Activated naive CD8-positive, alpha-beta T cell treated with anti-CD3 and anti-CD28 coated beads, Interleukin-2, amount 50 U/mL, for 24 hours (primary cell): ENCODE data around the gene WNT3A.

Experiments used
- ATAC-seq: fragments of 150-1000 bp; cut with Tn5 transposase; one replicate; pipeline ENCODE4 v1.10.0; 2021
- DNase-seq: peaks from one replicate; pipeline ENCODE4 v3.0.0; 2021
- H3K27ac Mint-ChIP-seq: one replicate; pipeline ENCODE4 v1.8.0; 2021; ENCODE audit warnings: mild to moderate bottlenecking, mixed read lengths
- H3K27me3 Mint-ChIP-seq: one replicate; pipeline ENCODE4 v1.8.0; 2021; ENCODE audit warnings: mixed read lengths
- H3K36me3 Mint-ChIP-seq: one replicate; pipeline ENCODE4 v1.8.0; 2021; ENCODE audit warnings: low read depth, mixed read lengths
- H3K4me1 Mint-ChIP-seq: one replicate; pipeline ENCODE4 v1.8.0; 2021; ENCODE audit warnings: mixed read lengths
- H3K4me3 Mint-ChIP-seq: one replicate; pipeline ENCODE4 v1.8.0; 2021; ENCODE audit warnings: mild to moderate bottlenecking, moderate library complexity, mixed read lengths
- H3K9me3 Mint-ChIP-seq: one replicate; pipeline ENCODE4 v1.8.0; 2021; ENCODE audit warnings: mixed read lengths

The WNT3A gene

DNA sequence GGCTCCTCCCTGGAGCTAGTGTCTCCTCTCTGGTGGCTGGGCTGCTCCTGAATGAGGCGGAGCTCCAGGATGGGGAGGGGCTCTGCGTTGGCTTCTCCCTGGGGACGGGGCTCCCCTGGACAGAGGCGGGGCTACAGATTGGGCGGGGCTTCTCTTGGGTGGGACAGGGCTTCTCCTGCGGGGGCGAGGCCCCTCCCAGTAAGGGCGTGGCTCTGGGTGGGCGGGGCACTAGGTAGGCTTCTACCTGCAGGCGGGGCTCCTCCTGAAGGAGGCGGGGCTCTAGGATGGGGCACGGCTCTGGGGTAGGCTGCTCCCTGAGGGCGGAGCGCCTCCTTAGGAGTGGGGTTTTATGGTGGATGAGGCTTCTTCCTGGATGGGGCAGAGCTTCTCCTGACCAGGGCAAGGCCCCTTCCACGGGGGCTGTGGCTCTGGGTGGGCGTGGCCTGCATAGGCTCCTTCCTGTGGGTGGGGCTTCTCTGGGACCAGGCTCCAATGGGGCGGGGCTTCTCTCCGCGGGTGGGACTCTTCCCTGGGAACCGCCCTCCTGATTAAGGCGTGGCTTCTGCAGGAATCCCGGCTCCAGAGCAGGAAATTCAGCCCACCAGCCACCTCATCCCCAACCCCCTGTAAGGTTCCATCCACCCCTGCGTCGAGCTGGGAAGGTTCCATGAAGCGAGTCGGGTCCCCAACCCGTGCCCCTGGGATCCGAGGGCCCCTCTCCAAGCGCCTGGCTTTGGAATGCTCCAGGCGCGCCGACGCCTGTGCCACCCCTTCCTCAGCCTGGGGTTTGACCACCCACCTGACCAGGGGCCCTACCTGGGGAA is 53.0 kb downstream of the WNT3A start:
- Mint-ChIP-seq H3K27me3 (peaks cover 33% of the 10 kb centered on the region), H3K36me3 (no peaks in the 10 kb centered on the region), H3K4me3 (peak overlapping the region; percentile 29), H3K27ac (no peak overlapping the region), H3K4me1 (no peaks in the 10 kb centered on the region), H3K9me3 (no peaks in the 10 kb centered on the region)
- ATAC-seq (peak; percentile 47), DNase-seq (peak; percentile 78)

DNA sequence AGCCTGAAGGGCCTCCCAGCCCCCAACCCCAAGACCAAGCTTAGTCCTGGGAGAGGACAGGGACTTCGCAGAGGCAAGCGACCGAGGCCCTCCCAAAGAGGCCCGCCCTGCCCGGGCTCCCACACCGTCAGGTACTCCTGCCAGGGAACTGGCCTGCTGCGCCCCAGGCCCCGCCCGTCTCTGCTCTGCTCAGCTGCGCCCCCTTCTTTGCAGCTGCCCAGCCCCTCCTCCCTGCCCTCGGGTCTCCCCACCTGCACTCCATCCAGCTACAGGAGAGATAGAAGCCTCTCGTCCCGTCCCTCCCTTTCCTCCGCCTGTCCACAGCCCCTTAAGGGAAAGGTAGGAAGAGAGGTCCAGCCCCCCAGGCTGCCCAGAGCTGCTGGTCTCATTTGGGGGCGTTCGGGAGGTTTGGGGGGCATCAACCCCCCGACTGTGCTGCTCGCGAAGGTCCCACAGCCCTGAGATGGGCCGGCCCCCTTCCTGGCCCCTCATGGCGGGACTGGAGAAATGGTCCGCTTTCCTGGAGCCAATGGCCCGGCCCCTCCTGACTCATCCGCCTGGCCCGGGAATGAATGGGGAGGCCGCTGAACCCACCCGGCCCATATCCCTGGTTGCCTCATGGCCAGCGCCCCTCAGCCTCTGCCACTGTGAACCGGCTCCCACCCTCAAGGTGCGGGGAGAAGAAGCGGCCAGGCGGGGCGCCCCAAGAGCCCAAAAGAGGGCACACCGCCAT is 53.8 kb downstream of the WNT3A start:
- H3K4me3 Mint-ChIP-seq = no peak overlapping the region
- H3K27ac Mint-ChIP-seq = no peak overlapping the region
- H3K4me1 Mint-ChIP-seq = no peaks in the 10 kb centered on the region
- no peak for DNase-seq
- H3K27me3 Mint-ChIP-seq = peaks cover 33% of the 10 kb centered on the region
- H3K9me3 Mint-ChIP-seq = no peaks in the 10 kb centered on the region
- H3K36me3 Mint-ChIP-seq = no peaks in the 10 kb centered on the region
- no peak for ATAC-seq

DNA sequence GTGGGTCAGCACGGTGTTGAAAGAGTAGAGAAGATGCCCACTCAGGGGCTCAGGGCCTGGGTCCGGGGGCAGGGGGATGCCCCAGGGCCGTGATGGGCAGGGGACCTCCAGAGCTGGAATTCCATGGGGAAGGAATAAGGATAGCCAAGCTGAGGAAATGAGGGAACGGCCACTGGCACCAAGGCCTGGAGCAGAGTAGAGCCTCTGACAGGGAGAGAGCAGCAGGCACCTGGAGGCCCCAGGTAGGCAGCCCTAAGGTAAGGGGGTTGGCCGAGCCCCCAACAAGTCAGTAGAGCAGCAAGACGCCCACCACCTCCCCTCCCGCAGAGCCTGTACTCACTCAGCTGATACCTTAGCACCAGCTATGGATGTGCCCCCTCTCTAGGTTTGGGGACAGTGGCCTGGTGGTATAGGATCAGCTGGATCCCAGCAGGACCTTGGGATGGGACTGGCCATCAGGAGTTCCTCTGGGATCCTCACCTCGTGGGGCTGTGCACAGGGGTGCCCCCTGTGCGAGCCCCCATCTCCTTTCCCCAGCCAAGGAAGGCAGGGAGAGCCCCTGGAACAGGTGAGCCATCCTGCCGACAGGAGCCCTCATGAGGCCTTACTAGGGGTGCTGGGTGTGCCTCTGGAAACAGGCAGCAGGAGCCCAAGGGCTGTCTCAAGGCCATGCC is 54.8 kb downstream of the WNT3A start:
- H3K36me3 Mint-ChIP-seq = no peaks in the 10 kb centered on the region
- H3K27ac Mint-ChIP-seq = no peak overlapping the region
- no peaks in the 10 kb centered on the region for H3K9me3 Mint-ChIP-seq
- ATAC-seq = no peak
- H3K27me3 Mint-ChIP-seq = peaks cover 32% of the 10 kb centered on the region
- no peak overlapping the region for H3K4me3 Mint-ChIP-seq
- DNase-seq = no peak
- H3K4me1 Mint-ChIP-seq = no peaks in the 10 kb centered on the region

DNA sequence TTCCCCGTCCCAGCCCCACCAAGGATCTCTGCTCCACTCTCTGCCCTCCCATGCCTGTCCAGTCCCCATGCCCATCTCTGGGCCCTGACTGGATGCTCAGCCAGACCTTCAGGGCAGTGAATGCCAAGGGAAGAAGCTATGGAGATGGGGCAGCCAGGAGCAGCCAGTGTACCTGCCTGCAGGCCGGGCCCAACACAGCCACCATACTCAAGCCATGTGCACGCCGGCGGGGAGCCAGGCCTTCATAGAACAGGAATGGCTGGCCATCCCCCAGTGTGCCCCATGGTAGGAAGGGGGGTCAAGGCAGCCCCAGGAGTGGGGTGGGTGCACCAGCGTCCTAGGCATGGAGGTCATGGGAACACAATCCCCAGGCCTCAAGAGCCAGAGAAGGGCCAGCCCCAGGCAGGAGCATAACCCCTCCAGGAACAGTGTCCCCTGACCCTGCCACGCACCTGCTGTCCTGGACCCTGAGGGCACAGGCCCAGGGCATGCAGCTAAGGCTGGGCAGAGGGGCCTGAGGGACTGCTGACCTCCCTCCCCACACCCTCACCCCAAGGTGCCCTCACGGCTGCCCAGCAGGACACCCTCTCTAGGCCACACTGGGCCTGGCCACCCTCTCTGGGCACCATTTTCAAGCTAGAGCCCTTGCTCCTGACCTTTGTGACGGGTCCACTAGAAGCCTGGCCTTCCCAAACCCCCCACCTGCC is 55.4 kb downstream of the WNT3A start:
- H3K27ac Mint-ChIP-seq = no peak overlapping the region
- DNase-seq (no peak), ATAC-seq (no peak)
- no peaks in the 10 kb centered on the region for H3K4me1 Mint-ChIP-seq
- no peaks in the 10 kb centered on the region for H3K9me3 Mint-ChIP-seq
- H3K27me3 Mint-ChIP-seq = peaks cover 31% of the 10 kb centered on the region
- H3K4me3 Mint-ChIP-seq = no peak overlapping the region
- H3K36me3 Mint-ChIP-seq = no peaks in the 10 kb centered on the region

DNA sequence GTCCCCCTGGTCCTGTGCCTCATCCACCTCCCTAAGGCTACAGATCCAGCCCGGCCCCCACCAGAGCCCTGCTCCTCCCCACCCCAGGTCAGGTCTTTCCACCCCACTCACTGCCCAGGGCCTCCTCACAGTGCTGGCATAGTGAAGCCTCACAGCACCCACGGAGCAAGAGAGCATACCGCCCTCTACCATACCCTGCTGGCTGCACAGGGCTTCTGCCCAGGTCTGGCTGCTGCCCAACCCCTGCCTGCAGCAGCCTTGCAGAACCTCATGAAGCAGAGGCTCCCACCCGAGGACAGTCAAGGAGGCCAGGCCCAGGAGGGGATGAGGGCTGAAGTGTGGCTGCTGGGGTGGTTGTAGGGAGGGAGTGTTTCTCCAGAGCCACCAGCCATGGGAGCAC is 56.0 kb downstream of the WNT3A start:
- H3K4me3 Mint-ChIP-seq = no peak overlapping the region
- no peaks in the 10 kb centered on the region for H3K36me3 Mint-ChIP-seq
- ATAC-seq = no peak
- H3K27ac Mint-ChIP-seq = no peak overlapping the region
- peaks cover 28% of the 10 kb centered on the region for H3K27me3 Mint-ChIP-seq
- H3K4me1 Mint-ChIP-seq = no peaks in the 10 kb centered on the region
- no peak for DNase-seq
- no peaks in the 10 kb centered on the region for H3K9me3 Mint-ChIP-seq

DNA sequence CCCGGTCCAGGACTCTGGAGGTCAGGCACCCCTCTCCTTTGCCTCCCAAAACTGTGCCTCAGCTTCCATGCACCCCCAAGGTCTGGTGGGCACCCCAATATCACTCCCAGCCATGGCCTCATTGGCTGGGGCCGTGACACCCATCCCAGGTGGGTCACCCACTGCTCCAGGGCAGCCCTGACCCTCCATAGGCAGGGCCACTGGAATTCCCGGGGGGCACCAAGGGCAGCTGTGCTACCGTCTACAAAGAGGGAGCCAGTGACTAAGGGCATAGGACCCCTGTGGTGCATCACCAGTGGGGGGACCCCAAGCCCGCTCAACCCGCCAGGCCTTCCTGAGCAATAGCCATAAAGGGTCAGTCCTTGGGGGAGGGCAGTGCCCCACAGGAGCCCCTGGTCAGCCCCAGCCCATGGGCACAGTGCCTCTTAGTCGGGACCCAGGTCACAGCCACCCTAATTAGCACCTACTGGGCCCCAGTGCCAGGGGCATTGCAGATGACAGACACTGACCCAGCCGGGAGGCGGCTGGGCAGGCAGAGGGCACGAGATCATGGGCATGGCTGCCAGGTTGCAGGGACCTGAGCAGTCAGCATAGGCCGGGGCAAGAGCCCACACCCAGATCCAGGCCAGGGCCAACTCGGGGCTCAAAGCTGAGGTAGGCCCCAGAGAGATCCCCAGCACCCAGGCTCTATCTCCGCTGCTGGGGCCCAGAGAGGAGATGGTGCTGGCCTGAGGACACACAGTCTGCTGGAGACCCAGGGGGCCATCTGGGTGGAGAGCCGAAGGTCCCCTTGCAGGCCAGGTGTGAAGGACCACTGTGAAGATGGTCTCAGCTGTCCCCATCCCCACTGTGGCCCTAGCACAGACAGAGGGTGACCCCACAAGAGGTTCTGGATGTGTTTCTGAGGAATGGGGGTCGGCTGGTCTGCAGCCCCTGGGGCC is 56.7 kb downstream of the WNT3A start:
- Mint-ChIP-seq H3K4me1 (no peaks in the 10 kb centered on the region), H3K36me3 (no peaks in the 10 kb centered on the region), H3K9me3 (no peaks in the 10 kb centered on the region), H3K27ac (no peak overlapping the region), H3K4me3 (no peak overlapping the region), H3K27me3 (peaks cover 23% of the 10 kb centered on the region)
- ATAC-seq = no peak
- no peak for DNase-seq

DNA sequence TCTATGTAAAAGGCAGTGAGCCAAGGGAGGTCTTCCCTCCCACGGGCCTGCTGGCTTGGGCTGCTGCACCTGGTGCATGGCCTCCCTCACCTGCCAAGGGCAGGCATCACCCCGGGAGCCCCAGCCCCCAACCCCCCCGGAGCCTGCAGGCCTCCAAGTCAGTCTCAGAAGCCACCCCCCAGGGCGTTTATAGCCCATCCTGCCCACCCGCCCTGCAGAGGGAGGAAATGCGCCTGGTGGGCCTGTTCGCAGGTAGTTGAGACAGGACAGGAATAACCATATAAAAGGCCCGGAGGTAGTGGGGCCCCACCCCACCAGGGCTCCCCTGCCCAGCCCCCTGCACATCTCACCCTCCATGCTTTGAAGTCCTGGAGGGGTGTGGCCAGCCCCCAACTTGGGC is 57.5 kb downstream of the WNT3A start:
- ATAC-seq (no peak), DNase-seq (no peak)
- Mint-ChIP-seq H3K27me3 (peaks cover 22% of the 10 kb centered on the region), H3K4me1 (no peaks in the 10 kb centered on the region), H3K27ac (no peak overlapping the region), H3K4me3 (no peak overlapping the region), H3K36me3 (no peaks in the 10 kb centered on the region), H3K9me3 (no peaks in the 10 kb centered on the region)

DNA sequence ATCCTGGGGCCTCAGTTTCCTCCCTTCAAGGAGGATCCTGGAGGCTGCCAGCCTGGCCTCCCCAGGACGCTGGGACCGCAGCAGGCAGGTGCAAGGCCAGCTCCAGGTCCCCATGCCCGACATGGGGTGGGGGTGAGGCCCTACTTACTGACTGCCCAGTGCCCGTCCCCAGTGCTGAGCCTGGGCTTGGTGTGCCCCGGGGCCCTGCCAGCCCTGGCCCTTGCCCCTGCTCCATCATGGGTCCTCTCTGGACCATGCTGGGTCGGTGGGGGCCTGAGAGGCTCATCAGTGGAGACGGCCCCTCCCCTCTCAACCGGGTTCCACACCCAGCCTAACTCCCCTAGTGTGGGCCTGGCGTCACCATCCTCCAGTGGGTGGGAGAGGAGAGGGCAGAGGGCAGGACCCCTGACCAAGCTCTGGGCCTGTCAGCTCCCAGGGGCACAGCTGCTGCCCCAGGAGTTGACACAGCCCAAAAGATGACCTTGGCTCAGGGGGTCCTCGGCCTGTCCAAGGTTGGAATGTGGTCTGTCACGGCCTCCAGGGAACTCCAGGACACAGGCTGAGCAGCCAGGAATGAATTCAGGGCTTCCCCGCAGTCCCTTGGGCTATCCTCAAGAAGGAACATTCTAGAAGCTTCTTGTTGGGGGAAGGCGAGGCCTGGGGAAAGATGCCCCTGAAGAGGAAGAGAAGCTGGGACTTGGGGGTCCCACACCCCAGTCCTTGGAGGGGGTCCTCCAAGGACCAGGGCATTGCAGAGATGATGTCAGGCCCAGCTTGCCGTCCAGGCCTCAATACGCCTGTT is 58.1 kb downstream of the WNT3A start:
- no peak for ATAC-seq
- Mint-ChIP-seq H3K36me3 (no peaks in the 10 kb centered on the region), H3K9me3 (no peaks in the 10 kb centered on the region), H3K27ac (no peak overlapping the region), H3K4me3 (no peak overlapping the region), H3K4me1 (no peaks in the 10 kb centered on the region), H3K27me3 (peaks cover 22% of the 10 kb centered on the region)
- DNase-seq = no peak

DNA sequence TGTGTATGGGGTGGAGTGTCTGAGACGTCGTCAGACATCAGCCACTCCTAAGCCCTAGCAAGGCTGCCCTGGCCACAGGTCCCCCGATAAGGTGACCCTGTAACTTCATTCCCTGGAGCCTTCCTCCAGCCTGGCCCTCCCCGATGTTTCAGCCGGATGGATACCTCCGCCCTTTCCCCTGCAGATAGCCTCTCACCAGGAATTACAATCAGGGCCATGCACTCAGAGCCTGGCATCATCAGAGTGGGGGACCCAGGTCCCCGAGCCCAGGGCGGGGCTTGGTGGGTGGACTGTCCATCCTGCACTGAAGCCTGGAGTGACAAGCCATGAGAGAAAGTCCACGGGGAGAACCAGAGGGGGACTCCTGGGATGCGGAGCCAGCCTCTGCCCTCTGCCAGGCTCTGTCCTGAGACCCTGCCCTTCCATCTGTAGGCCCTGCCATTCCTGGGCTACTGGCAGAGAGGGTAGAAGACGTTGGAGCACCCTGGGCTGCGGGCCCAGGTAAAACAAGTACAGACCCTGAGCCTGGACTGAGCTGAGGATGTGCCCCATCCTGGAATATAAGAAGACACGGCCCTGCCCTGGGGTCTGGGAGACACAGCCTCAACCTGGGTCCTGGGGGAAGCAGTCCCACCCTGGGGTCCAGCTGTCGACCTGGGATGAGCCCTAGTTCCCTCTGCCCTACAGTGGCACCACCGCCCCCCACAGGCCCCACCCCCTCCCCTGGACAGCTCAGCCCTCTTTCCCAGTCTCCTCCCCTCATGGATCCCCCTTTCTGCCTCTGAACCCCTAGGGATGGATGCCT is 58.9 kb downstream of the WNT3A start:
- Mint-ChIP-seq H3K4me3 (no peak overlapping the region), H3K36me3 (no peaks in the 10 kb centered on the region), H3K27ac (no peak overlapping the region), H3K4me1 (no peaks in the 10 kb centered on the region), H3K27me3 (peaks cover 20% of the 10 kb centered on the region), H3K9me3 (no peaks in the 10 kb centered on the region)
- ATAC-seq (no peak), DNase-seq (no peak)

DNA sequence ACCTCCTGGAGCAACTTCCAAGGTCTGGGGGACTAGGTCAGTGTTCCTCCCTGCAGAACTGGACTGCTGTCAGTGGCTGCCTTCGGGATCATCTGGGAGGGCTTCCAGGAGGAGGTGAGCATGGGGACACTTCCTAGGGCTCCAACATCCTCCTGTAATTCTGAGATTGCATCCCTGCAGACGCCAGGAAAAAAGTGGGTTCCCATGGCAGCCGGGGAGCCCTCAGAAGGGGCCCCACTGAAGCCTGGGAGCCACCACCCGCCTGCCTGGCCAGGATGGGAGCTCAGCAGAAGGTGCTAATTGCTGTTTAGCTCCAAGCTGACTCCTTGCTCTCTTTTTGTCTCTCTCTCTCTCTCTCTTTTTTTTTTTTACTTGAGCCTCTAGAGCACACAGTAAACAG is 59.6 kb downstream of the WNT3A start:
- Mint-ChIP-seq H3K9me3 (no peaks in the 10 kb centered on the region), H3K4me1 (no peaks in the 10 kb centered on the region), H3K27me3 (peaks cover 13% of the 10 kb centered on the region), H3K27ac (no peak overlapping the region), H3K36me3 (no peaks in the 10 kb centered on the region), H3K4me3 (no peak overlapping the region)
- ATAC-seq = no peak
- DNase-seq = no peak

DNA sequence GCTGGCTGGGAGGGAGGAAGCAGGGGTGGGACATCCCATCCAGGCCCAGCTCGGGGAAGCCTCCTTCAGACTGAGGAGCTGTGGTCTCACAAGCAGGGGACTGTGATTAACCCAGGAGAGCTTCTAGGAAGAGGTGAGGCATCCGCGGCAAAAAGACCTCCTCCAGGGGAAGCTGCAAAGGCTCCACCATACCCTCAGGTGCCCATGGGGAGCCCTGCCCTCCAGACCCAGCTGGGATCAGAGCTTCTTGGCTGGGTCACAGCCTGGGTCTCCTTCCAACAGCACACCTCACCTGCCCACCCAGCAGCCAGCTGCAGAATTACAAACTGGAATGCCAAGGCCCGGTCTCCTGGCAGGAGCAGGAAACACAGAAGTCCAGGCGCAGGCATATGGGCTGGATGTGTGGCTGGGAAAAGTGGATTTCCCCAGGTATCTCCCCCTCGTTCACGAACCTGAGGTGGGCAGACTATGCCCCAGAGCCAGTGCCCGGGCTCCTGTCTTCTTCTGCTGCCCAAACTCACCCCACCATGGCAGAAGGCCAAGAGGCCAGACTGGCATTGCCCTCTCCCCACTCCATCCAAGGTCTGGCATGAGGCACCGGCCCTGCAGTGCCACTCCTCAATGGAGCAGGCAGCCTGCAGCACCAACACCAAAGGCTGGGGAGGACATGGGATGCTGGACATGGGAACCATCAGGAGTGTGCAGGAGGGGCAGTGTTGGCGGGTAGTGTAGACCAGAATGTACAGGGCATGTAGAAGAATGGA is 60.3 kb downstream of the WNT3A start:
- Mint-ChIP-seq H3K9me3 (no peaks in the 10 kb centered on the region), H3K4me3 (no peak overlapping the region), H3K4me1 (no peaks in the 10 kb centered on the region), H3K27me3 (peaks cover 11% of the 10 kb centered on the region), H3K27ac (no peak overlapping the region), H3K36me3 (no peaks in the 10 kb centered on the region)
- no peak for ATAC-seq
- DNase-seq = no peak

DNA sequence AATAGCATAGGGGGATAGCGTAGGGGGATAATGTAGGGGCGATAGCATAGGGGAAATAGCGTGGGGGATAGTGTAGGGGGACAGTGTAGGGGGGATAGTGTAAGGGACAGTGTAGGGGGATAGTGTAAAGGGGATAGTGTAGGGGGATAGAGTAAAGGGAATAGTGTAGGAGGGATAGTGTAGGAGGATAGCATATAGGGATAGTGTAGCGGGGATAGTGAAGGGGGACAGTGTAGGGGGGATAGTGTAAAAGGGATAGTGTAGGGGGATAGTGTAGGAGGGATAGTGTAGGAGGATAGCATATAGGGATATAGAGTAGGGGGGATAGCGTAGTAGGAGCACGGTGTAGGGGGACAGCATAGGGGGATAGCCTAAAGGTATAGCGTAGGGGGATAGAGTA is 61.6 kb downstream of the WNT3A start:
- Mint-ChIP-seq H3K36me3 (no peaks in the 10 kb centered on the region), H3K4me1 (no peaks in the 10 kb centered on the region), H3K4me3 (no peak overlapping the region), H3K9me3 (no peaks in the 10 kb centered on the region), H3K27ac (no peak overlapping the region), H3K27me3 (peaks cover 9% of the 10 kb centered on the region)
- ATAC-seq = no peak
- no peak for DNase-seq
